GM19351 (cell line): ENCODE data around the gene PLEKHA1.

ENCODE experiments used
- ATAC-seq: cut with Tn5 transposase; IDR thresholded peaks from one replicate; pipeline ENCODE4 v1.9.1; 2021; ENCODE audit warnings: mild to moderate bottlenecking, moderate library complexity; ENCODE audit not compliant: unreplicated experiment

PLEKHA1 gene

GRCh38 chr10:122374237-122374858 is at the start of gene PLEKHA1:
Gene PLEKHA1 (plus strand): TSS chr10:122374708. CDS start chr10:122393201, 18,493 bp downstream.
- ATAC-seq: peak; percentile 88

DNA sequence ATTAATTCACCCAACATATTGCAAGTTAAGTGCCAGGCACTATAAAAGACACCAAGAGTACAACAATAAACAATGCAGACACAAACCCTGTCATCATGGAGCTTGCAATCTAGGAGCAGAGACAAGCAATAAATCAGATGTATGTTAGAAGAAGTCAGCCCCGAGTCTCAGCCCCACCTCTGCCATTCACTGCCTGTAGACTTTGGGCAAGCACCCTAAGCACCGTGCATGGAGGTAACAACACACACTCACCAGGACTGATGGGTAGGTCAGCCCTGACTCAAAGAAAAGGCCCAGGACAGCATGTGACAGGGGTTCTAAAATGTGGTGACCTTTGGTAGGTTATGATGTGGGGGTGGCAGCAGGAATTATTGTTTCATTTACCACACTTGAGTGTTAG is 49.3 kb upstream of the PLEKHA1 start:
- ATAC-seq: no peak

DNA sequence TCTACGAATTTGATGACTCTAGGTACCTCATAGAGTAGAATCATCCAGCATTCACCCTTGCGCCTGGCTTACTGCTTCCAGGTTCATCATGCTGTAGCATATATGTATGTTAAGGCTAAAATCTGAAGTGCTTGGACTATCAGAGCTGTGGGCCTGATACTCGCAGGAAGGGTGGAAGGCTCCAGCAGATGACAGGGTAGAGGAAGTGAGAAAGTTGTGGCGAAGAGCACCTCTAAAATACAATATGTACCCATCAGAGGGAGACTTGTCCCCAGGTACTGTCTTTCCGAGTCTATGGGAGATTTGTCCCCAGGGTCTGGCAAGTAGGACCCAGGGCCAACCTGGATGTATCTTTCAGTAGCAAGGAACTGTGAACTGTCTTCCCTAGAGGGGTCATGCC is 48.1 kb upstream of the PLEKHA1 start:
- peak; percentile 85 for ATAC-seq

DNA sequence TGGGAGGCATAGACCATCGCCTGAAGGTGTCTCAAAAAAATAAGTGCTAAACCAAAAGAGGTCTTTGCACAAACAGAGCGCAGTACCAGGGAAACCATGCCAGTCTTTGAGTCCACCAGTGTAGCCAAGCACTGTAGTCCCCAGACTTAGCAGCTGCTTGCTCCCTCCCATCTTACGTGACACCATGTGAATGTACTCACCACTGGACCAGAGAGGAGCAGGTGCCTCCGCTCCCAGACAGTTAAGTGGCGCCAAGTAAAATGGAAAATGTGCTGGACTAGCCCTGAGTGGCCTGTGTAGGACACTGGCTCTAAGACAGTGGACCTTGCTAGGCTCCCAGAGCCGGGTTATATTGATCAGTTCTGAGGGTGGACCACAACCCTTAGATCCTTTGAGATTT is 47.7 kb upstream of the PLEKHA1 start:
- ATAC-seq: no peak

GRCh38 chr10:122327237-122328206 is 47.0 kb upstream of the PLEKHA1 start:
- ATAC-seq: no peak

DNA sequence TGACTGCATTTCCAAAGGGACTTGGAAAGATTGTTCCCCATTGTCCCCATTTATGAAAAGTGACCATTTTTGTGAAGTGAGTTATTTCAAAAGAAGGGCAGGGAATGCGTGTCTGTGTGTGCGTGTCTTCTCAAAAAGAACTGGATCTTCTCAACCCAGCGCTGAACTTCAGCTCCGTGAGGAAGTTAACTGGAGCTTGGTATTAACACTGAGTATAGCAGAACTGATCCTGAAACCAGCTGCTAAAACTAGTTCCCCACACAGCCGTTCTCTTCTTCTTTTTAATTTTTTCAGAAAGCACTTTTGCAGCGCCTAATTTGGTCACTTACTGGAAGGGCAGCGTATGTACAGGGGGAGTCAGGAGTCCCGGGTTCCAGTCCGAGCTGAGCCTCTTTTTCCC is 45.8 kb upstream of the PLEKHA1 start:
- peak; percentile 43 for ATAC-seq

DNA sequence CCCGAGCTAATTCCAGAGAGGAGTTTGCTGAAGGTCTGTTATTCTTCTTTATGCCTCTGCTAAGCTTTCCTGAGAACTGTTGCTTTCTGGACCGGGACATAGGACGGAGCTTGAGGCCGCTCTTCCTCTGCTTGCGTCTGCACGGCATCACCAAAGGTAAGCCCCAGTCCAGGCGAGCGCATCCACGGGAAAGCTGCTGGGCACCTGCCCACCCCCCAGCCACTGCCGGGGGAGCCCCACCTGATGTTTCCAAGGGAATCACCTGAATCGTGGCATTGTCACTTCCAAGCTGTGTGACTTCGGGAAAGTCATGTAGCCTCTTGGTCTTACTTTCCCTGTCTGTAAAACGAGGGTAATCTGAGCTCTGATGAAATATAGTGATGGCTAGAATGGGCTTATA is 45.1 kb upstream of the PLEKHA1 start:
- ATAC-seq: no peak

DNA sequence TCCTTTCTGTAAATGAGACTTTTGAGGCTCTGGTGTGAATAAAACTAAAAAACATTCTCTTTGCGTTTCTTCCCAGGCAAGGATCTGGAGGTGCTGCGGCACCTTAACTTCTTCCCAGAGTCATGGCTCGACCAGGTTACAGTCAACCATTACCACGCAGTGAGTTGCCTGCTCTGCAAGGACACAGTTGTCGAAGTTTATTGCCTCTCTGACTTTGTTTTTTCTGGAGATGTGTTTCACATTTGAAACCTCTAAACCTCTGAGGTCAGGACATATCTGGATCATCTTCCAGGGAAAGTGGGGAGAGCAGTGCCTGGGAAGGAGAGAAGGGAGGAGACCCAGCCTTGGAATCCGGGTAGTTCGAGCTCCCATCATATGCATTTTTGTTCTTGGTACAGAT is 43.4 kb upstream of the PLEKHA1 start:
- no peak for ATAC-seq

DNA sequence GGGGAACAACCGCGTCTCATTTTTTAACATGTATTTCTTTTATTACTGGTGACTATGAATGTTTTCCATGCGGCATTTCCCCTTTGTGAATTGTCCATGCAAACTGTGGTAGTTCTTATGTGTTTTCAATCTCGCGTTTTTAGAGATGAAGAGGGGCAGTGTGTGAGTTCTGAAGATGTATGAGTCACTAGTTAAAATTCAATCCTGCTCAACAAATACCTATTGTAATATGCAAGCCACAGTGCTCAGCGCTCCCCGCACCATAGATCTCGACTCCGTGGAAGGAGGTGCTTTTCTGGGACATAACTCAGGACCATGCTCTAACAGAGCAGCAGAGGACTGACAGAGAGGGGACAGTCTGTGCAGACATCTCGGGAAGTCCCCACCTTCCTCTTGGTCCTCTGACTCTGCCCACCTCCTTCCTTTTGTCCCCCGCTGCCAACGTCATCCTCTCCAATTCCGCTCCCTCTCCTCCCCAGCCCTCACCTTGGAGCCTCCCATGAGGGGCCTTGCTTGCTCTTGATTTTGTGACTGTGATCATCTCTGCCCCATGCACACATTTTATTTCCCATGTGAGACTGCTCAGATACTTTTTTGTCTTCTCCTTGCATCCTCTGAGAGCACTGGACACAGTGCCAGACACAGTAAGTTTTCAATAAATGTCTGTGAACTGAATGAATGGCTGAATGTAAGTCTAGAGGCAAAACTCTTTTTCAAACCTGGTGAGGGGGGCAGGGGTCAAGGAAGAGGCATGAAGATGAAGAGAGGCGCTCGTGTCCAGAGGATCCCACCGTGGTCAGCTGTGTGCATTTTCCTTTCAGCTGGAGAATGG is 42.7 kb upstream of the PLEKHA1 start:
- no peak for ATAC-seq

GRCh38 chr10:122333037-122333436 is 41.5 kb upstream of the PLEKHA1 start:
- ATAC-seq: peak; percentile 70

DNA sequence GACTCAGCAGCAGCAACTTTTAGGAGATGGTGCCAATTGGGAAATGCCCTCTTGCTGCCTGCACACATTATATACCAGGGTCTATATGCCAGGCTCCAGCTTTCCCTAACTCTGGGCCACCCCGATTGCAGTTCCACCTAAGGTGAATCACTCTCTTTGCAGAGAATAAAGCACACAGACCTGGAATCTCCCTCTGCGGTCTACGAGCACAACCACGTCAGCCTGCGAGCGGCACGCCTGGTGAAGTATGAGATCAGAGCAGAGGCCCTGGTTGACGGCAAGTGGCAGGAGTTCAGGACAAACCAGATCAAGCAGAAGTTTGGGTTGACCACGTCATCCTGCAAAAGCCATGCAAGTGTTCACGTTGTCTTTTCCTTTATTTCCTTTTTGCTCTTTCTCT is 38.2 kb upstream of the PLEKHA1 start:
- ATAC-seq: no peak

DNA sequence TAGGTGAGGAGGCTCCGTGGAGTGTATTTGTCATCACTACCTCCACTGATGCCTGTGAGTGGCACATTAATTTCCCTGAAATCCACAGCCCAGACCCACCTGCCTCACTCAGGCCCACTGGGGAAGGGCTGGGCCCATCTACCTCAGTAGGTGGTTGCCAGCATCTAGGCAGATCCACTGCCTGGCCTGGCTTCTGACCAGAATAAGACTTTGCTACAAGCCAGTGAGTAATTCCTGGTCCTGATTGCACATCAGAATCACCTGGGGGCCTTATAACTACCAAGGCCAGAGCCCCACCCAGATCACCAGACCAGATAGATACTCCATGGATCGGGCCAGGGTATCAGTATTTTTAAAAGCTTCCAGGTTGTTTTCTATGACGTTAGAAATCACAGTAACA is 37.5 kb upstream of the PLEKHA1 start:
- no peak for ATAC-seq

DNA sequence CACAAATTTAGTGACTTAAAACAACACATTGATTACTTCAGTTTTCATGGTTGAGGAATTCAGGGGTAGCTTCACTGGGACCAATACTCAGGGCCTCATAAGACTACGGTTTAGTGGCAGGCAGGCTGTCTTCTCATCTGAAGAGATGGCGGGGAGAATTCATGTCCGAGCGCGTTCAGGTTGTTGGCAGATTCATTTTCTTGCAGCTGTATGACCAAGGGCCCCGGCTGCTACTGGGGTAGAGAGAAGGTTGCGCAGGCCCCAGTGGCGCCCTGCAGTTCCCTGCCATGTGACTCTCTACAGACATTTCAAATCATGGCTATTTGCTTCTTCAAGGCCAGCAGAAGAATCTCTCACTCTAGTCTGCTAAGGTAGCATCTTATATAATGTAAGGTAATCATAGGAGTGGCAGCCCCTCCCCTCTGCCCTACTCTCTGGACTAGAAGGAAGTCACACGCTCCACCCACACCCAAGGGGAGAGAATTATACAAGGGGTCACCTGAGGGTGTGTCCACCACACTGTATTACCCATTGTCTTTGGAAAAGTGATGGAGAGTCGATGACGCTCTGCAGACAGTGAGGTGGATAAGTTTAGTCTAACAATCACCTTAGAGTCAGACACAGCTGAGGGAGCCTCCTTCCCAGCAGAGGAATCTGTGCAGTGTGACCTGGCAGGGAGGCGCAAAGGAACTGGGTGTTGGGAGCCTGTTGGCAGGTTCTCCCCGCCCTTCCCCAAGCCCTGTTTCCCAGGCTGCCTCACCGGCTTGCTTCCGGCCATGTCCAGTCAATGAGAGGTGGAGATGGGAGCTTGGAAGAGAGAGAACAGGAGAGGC is 35.7 kb upstream of the PLEKHA1 start:
- ATAC-seq: no peak

DNA sequence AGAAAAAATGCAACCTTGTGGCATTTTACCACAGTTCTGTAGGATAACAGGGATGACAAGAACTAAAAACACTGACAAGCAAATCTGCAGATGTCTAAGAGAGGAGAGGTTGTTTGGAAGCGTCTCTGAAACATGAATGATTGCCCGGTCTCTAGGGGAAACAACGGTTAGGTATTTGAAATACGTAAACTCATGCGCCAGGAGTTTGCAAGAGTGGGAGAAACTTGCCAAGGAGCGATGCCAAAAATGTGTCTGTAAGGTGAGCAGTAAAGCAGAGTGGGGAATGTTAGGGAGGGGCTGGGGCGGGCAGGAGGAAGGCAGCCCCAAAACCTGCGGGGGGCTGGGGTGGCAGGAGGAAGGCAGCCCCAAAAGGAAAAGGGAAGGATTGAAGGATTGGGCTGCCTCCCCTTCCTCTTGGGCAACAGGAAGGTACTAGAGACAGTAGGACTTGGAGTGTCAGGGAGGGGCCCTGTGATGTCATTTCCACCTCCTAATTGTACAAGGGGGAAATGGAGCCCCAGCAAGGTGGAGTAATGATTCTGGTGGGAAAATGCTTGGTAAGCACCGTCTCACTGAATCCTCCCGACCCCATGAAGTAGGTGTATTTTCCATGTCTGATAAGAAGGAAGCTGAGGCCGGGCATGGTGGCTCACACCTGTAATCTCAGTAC is 33.2 kb upstream of the PLEKHA1 start:
- ATAC-seq: no peak

DNA sequence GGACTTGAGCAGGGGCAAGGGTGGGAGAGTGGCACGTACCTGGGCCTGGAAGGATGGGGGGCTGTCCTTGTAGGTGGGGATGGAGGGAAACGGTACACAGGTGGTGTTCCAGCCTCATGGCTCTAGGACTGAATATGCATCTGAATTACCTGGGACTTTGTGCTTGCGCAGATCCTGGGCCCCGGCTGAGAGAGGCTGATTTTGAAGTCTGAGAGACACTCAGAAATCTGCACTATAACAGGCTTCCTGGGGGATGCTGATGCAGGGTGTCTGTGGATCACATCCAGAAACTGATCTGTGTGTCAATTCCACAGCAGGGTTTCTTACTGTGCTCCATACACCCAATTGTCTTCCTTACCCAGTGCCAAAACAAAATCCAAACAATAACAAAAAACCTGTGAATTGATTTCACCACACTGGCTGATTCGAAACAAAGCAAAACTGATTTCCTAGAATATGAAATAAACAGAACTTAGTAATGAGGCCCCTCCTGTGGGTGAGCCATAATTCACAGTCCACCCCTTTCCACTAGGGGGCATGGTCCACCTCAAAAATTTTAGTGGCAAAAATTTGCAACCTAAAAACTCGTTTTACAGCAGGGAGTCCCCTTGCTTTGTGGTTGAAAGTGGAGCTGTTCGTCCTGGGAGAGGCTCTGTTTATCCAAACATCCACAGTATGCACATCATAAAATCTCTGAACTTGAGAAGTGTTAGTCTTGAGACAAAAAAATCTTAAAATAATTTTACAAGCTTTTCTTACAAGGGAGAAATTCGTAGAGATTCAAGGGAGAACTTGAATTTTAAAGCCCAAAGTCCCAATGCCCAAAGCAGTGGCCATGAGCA is 32.0 kb upstream of the PLEKHA1 start:
- no peak for ATAC-seq

DNA sequence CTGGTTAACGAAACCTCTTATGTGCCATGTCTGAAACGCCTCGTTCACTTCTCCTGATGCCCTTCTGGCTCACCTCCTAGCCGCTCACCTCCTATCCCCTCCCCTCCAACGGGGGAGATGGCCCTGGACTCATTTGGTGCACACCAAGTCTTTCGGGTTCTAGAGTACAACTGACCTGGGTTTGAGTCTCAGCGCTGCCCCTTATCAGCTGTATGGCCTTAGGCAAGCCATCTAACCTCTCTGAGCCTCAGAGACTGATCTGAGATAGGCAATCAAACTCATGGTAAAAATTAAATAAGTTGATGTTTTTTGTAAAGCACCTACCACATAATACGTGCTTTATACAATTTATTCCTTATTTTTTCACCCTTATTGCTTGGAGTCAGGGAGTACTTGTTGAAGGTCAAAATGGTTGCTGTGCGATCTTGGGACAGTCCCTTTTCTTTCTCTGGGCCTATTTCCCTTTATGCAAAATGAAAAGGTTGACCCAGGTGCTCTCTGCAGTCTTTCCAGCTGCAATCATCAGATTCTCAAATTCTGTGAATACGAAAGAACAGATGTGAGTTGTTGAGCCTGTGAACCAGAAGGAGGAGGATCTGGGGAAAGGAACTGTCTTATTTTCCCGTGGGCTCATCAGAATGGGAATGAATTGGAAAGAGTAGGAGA is 31.2 kb upstream of the PLEKHA1 start:
- no peak for ATAC-seq

- ATAC-seq: no peak
These were observed 30.6 kb upstream of the PLEKHA1 start for GRCh38 chr10:122343936-122344335.

- no peak for ATAC-seq
These were observed 29.7 kb upstream of the PLEKHA1 start for GRCh38 chr10:122344741-122345258.
